ENCODE measurements around the gene TCP1. TPM values are rescaled to one million over a fixed set of nuclear protein-coding genes. Genes with fewer than 3 reads are reported as not detected.

The TCP1 gene
- total and polyA plus RNA-seq, 2 donors (not counting 3 experiments of a cell fraction or from before 2014, with no cell fraction given): 168 to 302 TPM

DNA sequence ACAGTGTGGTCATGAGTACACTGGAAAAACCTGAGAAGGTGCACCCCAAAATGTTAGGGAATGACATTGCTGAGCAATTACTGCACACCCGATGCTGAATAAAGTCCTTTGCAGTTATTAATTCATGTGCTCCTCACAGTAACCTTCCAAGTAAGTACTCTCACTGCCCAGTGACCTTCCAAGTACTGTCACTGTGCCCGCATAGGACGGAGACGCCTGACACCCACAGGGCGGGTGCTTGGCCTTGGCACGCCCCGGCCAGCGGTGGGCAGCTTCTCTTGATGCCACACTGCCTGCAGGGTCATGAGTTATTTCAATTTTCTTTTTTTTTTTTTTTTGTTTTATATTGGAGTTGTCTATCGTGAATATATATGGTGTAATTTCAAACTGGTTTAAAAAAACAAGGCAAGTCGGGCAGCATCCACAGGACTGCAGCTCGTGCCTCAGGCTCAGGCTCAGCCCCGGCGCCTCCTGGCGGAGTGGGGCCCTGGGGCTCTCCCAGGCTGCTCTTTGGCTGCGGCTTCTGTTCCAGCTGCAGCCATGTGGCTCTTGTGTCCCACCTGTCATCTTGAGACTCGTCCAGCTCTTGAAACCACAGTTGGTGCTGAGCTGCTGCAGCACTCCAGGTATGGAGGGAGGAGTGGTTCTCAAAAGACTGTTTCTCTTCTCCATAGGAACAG lies 37.7 kb upstream of the TCP1 start:
- Histone ChIP-seq H3K9me3 (replicated peaks; ENCODE audit: control insufficient read depth, insufficient read depth, low read length) (no peaks in the 10 kb centered on the region), H2AFZ (ENCODE audit: low read depth, low read length) (no peak overlapping the region), H4K20me1 (replicated peaks; ENCODE audit: control insufficient read depth, extremely low read depth, insufficient read depth, low read length) (no peaks in the 10 kb centered on the region), H3K9me1 (replicated peaks; ENCODE audit: control insufficient read depth, extremely low read depth, insufficient read depth, low read length) (no peaks in the 10 kb centered on the region), H3K9ac (replicated peaks; ENCODE audit: extremely low read depth, insufficient read depth, low read length) (no peak overlapping the region), H3K27me3 (ENCODE audit: control insufficient read depth in 2 of 2, insufficient read depth in 2 of 2, low read length in 2 of 2) (peaks cover 0 to 2% of the 10 kb centered on the region in 2 experiments), H3K4me1 (ENCODE audit: control insufficient read depth, extremely low read depth, insufficient read depth, low read length) (peaks cover 5% of the 10 kb centered on the region), H3K36me3 (ENCODE audit: control insufficient read depth in 2 of 2, extremely low read depth in 1 of 2, insufficient read depth in 2 of 2, low read length in 2 of 2) (no peaks in the 10 kb centered on the region), H3K4me3 (replicated peaks in 1 of 3; ENCODE audit: insufficient read depth in 1 of 3, low read depth in 1 of 3, low read length in 3 of 3) (no peak overlapping the region), H3K79me2 (ENCODE audit: control insufficient read depth, insufficient read depth, low read length) (no peaks in the 10 kb centered on the region), H3K27ac (ENCODE audit: insufficient read depth, low read depth, low read length) (no peak overlapping the region), H3K4me2 (ENCODE audit: insufficient read depth, low read length) (no peak overlapping the region)
- FAIRE-seq (no peak), DNase-seq (ENCODE audit: low read depth, low spot score) (no peak)
- no TSS peak for BruUV-seq (replicated peaks)
- ChIA-PET CTCF (interaction anchor here (0.7 kb wide), 1 partner anchor 332 kb away, joined by 3 read pairs; no protein-coding TSS in a partner anchor), POLR2A (no interaction called here)
- intact Hi-C loops (cut with micrococcal nuclease): no loop called here
- dilution Hi-C loops (cut with MboI; ENCODE audit: extremely low pct_ligation_motif_present, low sequenced_read_pairs): no loop called here
- no peak for TF ChIP-seq MYC (IDR thresholded peaks at IDR 0.05; ENCODE audit: low read depth, low read length)
- TF ChIP-seq POLR2A (IDR thresholded peaks at IDR 0.05; ENCODE audit: low read depth, low read length): no peak
- no peak for TF ChIP-seq GATA2 (IDR thresholded peaks at IDR 0.05; ENCODE audit: insufficient read depth, insufficient read length, low read depth, low read length)
- TF ChIP-seq, protein P1, sequence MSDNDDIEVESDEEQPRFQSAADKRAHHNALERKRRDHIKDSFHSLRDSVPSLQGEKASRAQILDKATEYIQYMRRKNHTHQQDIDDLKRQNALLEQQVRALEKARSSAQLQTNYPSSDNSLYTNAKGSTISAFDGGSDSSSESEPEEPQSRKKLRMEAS (IDR thresholded peaks at IDR 0.05; ENCODE audit: insufficient read depth, insufficient read length): no peak
- TF ChIP-seq JUN (IDR thresholded peaks at IDR 0.05; ENCODE audit: borderline replicate concordance, insufficient read depth, insufficient read length, low read depth): no peak
- TF ChIP-seq POLR2AphosphoS5 (IDR thresholded peaks at IDR 0.05; ENCODE audit: insufficient read depth, low read depth, low read length): no peak
- no peak for TF ChIP-seq EZH2 (IDR thresholded peaks at IDR 0.05; ENCODE audit: borderline replicate concordance, low read depth, low read length, severe bottlenecking)
- TF ChIP-seq, protein P2, sequence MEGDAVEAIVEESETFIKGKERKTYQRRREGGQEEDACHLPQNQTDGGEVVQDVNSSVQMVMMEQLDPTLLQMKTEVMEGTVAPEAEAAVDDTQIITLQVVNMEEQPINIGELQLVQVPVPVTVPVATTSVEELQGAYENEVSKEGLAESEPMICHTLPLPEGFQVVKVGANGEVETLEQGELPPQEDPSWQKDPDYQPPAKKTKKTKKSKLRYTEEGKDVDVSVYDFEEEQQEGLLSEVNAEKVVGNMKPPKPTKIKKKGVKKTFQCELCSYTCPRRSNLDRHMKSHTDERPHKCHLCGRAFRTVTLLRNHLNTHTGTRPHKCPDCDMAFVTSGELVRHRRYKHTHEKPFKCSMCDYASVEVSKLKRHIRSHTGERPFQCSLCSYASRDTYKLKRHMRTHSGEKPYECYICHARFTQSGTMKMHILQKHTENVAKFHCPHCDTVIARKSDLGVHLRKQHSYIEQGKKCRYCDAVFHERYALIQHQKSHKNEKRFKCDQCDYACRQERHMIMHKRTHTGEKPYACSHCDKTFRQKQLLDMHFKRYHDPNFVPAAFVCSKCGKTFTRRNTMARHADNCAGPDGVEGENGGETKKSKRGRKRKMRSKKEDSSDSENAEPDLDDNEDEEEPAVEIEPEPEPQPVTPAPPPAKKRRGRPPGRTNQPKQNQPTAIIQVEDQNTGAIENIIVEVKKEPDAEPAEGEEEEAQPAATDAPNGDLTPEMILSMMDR (IDR thresholded peaks at IDR 0.05; ENCODE audit: extremely low read depth in 1 of 2, insufficient read depth in 1 of 2, low read depth in 1 of 2, low read length in 2 of 2): no peak
- TF ChIP-seq FOS (IDR thresholded peaks at IDR 0.05; ENCODE audit: borderline replicate concordance, insufficient read depth, low read length): no peak
